Measurements from ENCODE around the gene PARP16. TPM values are rescaled to one million over a fixed set of nuclear protein-coding genes. Genes with fewer than 3 reads are reported as not detected.

The PARP16 gene
- total and polyA plus RNA-seq, 9 of the 15 experiments (the other 6 are each of a cell fraction or from before 2014, with no cell fraction given), result 3.0 to 9.9 (median 5.8) TPM

DNA sequence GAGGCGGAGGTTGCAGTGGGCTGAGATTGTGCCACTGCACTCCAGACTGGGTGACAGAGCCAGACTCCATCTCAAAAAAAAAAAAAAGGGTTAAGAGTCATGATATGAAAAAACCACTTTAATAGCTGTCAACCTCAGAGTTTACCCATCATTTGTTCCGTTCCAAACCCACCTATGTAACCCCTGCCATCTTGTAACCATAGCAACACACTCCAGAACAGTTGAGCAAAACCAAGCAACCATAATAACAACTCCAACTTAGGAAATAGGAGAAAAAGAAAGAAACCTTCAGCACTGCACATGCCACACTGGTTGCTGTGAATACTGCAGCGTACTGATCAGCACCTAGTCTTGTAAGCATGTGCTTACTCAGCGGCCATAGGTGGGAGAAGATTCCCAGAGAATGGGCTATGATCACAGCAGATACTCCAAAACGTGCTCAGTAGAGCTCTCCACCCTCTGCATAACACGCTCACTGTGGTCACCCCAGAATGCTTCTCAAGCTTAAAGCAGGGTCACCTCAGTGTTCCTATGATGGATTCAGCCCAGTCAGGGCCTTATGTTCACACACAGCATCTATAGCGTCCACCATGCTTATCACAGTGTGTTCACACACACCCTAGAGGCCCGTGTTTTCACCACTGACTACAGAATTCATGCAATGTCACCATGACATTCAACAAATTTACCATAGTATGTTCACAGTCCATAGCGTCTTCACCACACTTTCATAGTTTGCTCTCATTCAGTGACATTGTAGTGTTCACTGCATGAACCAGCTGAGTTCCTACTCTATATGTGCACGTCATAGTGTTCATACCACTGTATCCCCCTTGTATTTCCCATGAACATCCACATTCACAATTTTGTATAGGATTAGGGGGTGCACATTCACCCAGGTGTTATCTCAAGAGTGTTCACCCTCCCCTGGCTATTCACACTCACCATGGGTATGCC, 68.9 kb downstream of the PARP16 start:
- no peaks in the 10 kb centered on the region for H3K36me3 ChIP-seq (ENCODE audit: control insufficient read depth, insufficient read depth, low read length)
- DNase-seq (ENCODE audit: extremely low read depth in 1 of 4, low spot score in 3 of 4) (peak in 2 of 4 experiments; percentile 66 to 74), ATAC-seq (peak; percentile 87), FAIRE-seq (peak; percentile 87)
- peak overlapping the region; percentile 52 for H3K4me2 ChIP-seq (ENCODE audit: insufficient read depth, low read length)
- peak overlapping the region; percentile 68; the same call in 2 of the 3 replicates for H3K27ac ChIP-seq (ENCODE audit: extremely low read depth, low read depth, low read length)
- peak overlapping the region; percentile 89 for H2AFZ ChIP-seq (ENCODE audit: low read depth, low read length)
- H3K4me3 ChIP-seq, result no peak overlapping the region
- H3K9me3 ChIP-seq (replicated peaks; ENCODE audit: control insufficient read depth, insufficient read depth, low read depth, low read length), result no peaks in the 10 kb centered on the region
- peaks cover 8 to 22% of the 10 kb centered on the region in 2 experiments; a peak in 3 of 5 replicates for H3K4me1 ChIP-seq (replicated peaks in 1 of 2; ENCODE audit: control insufficient read depth in 2 of 2, insufficient read depth in 2 of 2, low read length in 2 of 2)
- POLR2A ChIA-PET, result interaction anchor here (0.6 to 1.8 kb wide), 7 partner anchors 10 to 378 kb away, joined by 3 to 6 read pairs (median 4); no protein-coding TSS in a partner anchor
- CTCF ChIA-PET (ENCODE audit: low intra/inter-chr PET ratio), result no interaction called here
- intact Hi-C loops (cut with micrococcal nuclease) (no loop called here), in situ Hi-C loops (cut with MboI) (no loop called here)
- no peaks in the 10 kb centered on the region for H3K27me3 ChIP-seq (ENCODE audit: control insufficient read depth in 2 of 2, insufficient read depth in 2 of 2, low read length in 2 of 2)
- 29% methylated on average over 10 of the region's 10 CpGs for WGBS (ENCODE audit: insufficient coverage, low coverage, missing lambda C conversion rate)
- H3K79me2 ChIP-seq (ENCODE audit: control insufficient read depth, insufficient read depth, low read length), result no peaks in the 10 kb centered on the region
- no peaks in the 10 kb centered on the region for H3K9me1 ChIP-seq (ENCODE audit: control insufficient read depth, insufficient read depth, low read length)
- no TSS peak for BruUV-seq (replicated peaks)
- H4K20me1 ChIP-seq (replicated peaks; ENCODE audit: control insufficient read depth, insufficient read depth, low read length), result no peaks in the 10 kb centered on the region
- peak overlapping the region; percentile 17 to 18; a peak in 1 of 4 replicates for H3K9ac ChIP-seq (ENCODE audit: insufficient read depth in 1 of 2, low read depth in 2 of 2, low read length in 2 of 2)
- TF ChIP-seq KLF10 (CRISPR knock-in tag; IDR thresholded peaks at IDR 0.05) (no peak), MAFK (IDR thresholded peaks at IDR 0.05; ENCODE audit: low read length) (peak; percentile 86), TEAD2 (tag; IDR thresholded peaks at IDR 0.05) (peak; percentile 51; the same call in 1 of the 2 replicates), BHLHE40 (IDR thresholded peaks at IDR 0.05; ENCODE audit: low read length) (peak; percentile 49; the same call in 1 of the 2 replicates), GTF2E2 (tag; IDR thresholded peaks at IDR 0.05) (no peak), MEF2D (tag; conservative IDR thresholded peaks at IDR 0.05; ENCODE audit: low read depth) (0 out of 2 replicates have a peak, but pooled peaks have one; percentile 58), POLR3A (IDR thresholded peaks at IDR 0.05; ENCODE audit: borderline replicate concordance, extremely low read depth, insufficient read depth, insufficient read length) (no peak), SMARCA4 (IDR thresholded peaks at IDR 0.05) (peak; percentile 74), CSDE1 (IDR thresholded peaks at IDR 0.05) (0 out of 4 replicates have a peak, but pooled peaks of 1 of the 2 experiments have one; percentile 50), FOXK2 (conservative IDR thresholded peaks at IDR 0.05 in 1 of 2, IDR thresholded peaks at IDR 0.05 in 1 of 2; ENCODE audit: low read depth in 2 of 2) (peak; percentile 59 to 81; a peak in 3 of 4 replicates)
- TF ChIP-seq, protein P1, sequence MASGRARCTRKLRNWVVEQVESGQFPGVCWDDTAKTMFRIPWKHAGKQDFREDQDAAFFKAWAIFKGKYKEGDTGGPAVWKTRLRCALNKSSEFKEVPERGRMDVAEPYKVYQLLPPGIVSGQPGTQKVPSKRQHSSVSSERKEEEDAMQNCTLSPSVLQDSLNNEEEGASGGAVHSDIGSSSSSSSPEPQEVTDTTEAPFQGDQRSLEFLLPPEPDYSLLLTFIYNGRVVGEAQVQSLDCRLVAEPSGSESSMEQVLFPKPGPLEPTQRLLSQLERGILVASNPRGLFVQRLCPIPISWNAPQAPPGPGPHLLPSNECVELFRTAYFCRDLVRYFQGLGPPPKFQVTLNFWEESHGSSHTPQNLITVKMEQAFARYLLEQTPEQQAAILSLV (tag; IDR thresholded peaks at IDR 0.05), result peak; percentile 64; the same call in 1 of the 2 replicates
- TF ChIP-seq, protein P2, sequence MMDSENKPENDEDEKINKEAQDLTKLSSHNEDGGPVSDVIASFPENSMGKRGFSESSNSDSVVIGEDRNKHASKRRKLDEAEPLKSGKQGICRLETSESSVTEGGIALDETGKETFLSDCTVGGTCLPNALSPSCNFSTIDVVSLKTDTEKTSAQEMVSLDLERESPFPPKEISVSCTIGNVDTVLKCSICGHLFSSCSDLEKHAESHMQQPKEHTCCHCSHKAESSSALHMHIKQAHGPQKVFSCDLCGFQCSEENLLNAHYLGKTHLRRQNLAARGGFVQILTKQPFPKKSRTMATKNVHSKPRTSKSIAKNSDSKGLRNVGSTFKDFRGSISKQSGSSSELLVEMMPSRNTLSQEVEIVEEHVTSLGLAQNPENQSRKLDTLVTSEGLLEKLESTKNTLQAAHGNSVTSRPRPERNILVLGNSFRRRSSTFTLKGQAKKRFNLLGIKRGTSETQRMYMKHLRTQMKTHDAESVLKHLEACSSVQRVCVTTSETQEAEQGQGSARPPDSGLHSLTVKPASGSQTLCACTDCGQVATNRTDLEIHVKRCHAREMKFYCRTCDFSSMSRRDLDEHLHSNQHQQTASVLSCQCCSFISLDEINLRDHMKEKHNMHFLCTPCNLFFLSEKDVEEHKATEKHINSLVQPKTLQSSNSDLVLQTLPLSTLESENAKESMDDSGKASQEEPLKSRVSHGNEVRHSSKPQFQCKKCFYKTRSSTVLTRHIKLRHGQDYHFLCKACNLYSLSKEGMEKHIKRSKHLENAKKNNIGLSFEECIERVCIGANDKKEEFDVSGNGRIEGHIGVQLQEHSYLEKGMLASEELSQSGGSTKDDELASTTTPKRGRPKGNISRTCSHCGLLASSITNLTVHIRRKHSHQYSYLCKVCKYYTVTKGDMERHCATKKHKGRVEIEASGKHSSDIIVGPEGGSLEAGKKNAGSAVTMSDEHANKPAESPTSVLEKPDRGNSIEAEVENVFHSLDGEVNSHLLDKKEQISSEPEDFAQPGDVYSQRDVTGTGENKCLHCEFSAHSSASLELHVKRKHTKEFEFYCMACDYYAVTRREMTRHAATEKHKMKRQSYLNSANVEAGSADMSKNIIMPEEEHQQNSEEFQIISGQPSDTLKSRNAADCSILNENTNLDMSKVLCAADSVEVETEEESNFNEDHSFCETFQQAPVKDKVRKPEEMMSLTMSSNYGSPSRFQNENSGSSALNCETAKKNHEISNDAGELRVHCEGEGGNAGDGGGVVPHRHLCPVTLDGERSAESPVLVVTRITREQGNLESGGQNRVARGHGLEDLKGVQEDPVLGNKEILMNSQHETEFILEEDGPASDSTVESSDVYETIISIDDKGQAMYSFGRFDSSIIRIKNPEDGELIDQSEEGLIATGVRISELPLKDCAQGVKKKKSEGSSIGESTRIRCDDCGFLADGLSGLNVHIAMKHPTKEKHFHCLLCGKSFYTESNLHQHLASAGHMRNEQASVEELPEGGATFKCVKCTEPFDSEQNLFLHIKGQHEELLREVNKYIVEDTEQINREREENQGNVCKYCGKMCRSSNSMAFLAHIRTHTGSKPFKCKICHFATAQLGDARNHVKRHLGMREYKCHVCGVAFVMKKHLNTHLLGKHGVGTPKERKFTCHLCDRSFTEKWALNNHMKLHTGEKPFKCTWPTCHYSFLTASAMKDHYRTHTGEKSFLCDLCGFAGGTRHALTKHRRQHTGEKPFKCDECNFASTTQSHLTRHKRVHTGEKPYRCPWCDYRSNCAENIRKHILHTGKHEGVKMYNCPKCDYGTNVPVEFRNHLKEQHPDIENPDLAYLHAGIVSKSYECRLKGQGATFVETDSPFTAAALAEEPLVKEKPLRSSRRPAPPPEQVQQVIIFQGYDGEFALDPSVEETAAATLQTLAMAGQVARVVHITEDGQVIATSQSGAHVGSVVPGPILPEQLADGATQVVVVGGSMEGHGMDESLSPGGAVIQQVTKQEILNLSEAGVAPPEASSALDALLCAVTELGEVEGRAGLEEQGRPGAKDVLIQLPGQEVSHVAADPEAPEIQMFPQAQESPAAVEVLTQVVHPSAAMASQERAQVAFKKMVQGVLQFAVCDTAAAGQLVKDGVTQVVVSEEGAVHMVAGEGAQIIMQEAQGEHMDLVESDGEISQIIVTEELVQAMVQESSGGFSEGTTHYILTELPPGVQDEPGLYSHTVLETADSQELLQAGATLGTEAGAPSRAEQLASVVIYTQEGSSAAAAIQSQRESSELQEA (IDR thresholded peaks at IDR 0.05; ENCODE audit: low read depth), result no peak

All from K562 (cell line).